Upper lobe of left lung (tissue), 4 donors: ENCODE results near the gene H19.

Experiments
- CTCF ChIP-seq, 6 experiments: fragments of 450-650 bp in 4 of 6; fragments of 200-600 bp in 2 of 6; sonication (generic) in 2 of 6; IDR thresholded peaks; one replicate each; pipeline ENCODE4 v1.5.1; 2016 to 2019; ENCODE audit warnings: antibody characterized with exemption in 6 of 6
- EP300 ChIP-seq, 4 donors: sonication (generic); formaldehyde crosslinking; IDR thresholded peaks; one replicate each; pipeline ENCODE4 v1.5.1; 2017; ENCODE audit warnings: antibody characterized with exemption in 4 of 4, control low read depth in 2 of 4
- POLR2A ChIP-seq, 4 donors: fragments of 450-650 bp; IDR thresholded peaks; one replicate each; pipeline ENCODE4 v1.5.1; 2016 to 2017; ENCODE audit warnings: antibody characterized with exemption in 4 of 4, mild to moderate bottlenecking in 2 of 4
- POLR2AphosphoS5 ChIP-seq, 2 donors: sonication (generic); formaldehyde crosslinking; IDR thresholded peaks; one replicate each; pipeline ENCODE4 v1.5.1; 2017; ENCODE audit warnings: antibody characterized with exemption in 2 of 2

- no peak for TF ChIP-seq CTCF (IDR thresholded peaks at IDR 0.05)
- TF ChIP-seq POLR2A (IDR thresholded peaks at IDR 0.05): no peak
- TF ChIP-seq EP300 (IDR thresholded peaks at IDR 0.05): no peak
- no peak for TF ChIP-seq POLR2AphosphoS5 (IDR thresholded peaks at IDR 0.05)
Observed at GRCh38 chr11:1969035-1969434, 28.6 kb downstream of the H19 start.
